ENCODE measurements around the gene FANCL. TPM values are rescaled to one million over a fixed set of nuclear protein-coding genes. Genes with fewer than 3 reads are reported as not detected.
"Not testable (repeated sequence)": the region's sequence is repeated elsewhere in the genome, so short reads cannot be mapped to it uniquely, and the experiment has no call there.

The FANCL gene
- total RNA-seq, 6 experiments from 2014 or later: 5.5 to 11.6 (median 7.6) TPM

DNA sequence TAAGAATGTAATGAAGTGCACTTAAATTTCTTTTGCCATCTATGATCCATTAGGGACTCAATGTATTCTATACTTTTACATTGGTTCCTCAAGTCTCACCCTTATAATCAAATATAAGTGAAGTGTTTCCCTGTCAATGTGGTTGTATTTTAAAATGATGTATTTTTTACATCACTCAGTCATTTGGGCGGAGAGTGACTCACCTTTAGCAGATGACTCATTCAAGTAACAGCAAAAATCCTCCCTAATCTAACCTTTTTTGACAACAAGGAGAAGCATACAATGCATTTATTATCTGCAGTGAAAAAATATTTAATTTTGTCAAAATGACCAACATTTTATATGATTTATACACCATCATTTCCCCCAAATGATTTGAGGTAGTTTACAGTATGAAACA lies 94.4 kb downstream of the FANCL start:
- H3K27me3 Mint-ChIP-seq (ENCODE audit: insufficient read depth): no peaks in the 10 kb centered on the region
- TF ChIP-seq, protein P1, sequence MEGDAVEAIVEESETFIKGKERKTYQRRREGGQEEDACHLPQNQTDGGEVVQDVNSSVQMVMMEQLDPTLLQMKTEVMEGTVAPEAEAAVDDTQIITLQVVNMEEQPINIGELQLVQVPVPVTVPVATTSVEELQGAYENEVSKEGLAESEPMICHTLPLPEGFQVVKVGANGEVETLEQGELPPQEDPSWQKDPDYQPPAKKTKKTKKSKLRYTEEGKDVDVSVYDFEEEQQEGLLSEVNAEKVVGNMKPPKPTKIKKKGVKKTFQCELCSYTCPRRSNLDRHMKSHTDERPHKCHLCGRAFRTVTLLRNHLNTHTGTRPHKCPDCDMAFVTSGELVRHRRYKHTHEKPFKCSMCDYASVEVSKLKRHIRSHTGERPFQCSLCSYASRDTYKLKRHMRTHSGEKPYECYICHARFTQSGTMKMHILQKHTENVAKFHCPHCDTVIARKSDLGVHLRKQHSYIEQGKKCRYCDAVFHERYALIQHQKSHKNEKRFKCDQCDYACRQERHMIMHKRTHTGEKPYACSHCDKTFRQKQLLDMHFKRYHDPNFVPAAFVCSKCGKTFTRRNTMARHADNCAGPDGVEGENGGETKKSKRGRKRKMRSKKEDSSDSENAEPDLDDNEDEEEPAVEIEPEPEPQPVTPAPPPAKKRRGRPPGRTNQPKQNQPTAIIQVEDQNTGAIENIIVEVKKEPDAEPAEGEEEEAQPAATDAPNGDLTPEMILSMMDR (IDR thresholded peaks at IDR 0.05): no peak
- no peaks in the 10 kb centered on the region for H3K9me3 Mint-ChIP-seq
- peaks cover 9% of the 10 kb centered on the region; the same call in 1 of the 2 replicates for H3K36me3 Mint-ChIP-seq (ENCODE audit: low read depth)
- H3K4me1 Mint-ChIP-seq (ENCODE audit: low read depth): peaks cover 10% of the 10 kb centered on the region
- no peak overlapping the region for H3K4me3 Mint-ChIP-seq
- DNase-seq: peak; percentile 12
- H3K27ac Mint-ChIP-seq: no peak overlapping the region

- not testable (repeated sequence) for H3K4me3 Mint-ChIP-seq; DNase-seq; H3K36me3 Mint-ChIP-seq (ENCODE audit: low read depth); H3K9me3 Mint-ChIP-seq; H3K27me3 Mint-ChIP-seq (ENCODE audit: insufficient read depth); H3K27ac Mint-ChIP-seq
- peaks cover 17% of the 10 kb centered on the region for H3K4me1 Mint-ChIP-seq (ENCODE audit: low read depth)
These were observed 95.4 kb downstream of the FANCL start for GRCh38 chr2:58145769-58146168.

GRCh38 chr2:58140508-58141072 lies 100.5 kb downstream of the FANCL start:
- DNase-seq: peak; percentile 55
- H3K36me3 Mint-ChIP-seq (ENCODE audit: low read depth): peaks cover 8% of the 10 kb centered on the region

GRCh38 chr2:58138396-58139030 lies 102.6 kb downstream of the FANCL start:
- H3K9me3 Mint-ChIP-seq: no peaks in the 10 kb centered on the region
- no peak for DNase-seq
- H3K4me3 Mint-ChIP-seq: 0 out of 2 replicates have a peak overlapping the region, but pooled peaks have one; percentile 5
- peaks cover 41% of the 10 kb centered on the region for H3K4me1 Mint-ChIP-seq (ENCODE audit: low read depth)
- TF ChIP-seq, protein P1 (IDR thresholded peaks at IDR 0.05): no peak
- H3K36me3 Mint-ChIP-seq (ENCODE audit: low read depth): peaks cover 8% of the 10 kb centered on the region
- H3K27me3 Mint-ChIP-seq (ENCODE audit: insufficient read depth): no peaks in the 10 kb centered on the region
- peak overlapping the region; percentile 27; the same call in 1 of the 2 replicates for H3K27ac Mint-ChIP-seq

More at GRCh38 chr2:58140508-58141072, 100.5 kb downstream of the FANCL start:
- Mint-ChIP-seq H3K9me3 (no peaks in the 10 kb centered on the region), H3K4me3 (no peak overlapping the region), H3K27me3 (ENCODE audit: insufficient read depth) (no peaks in the 10 kb centered on the region), H3K27ac (no peak overlapping the region; the same call in 1 of the 2 replicates), H3K4me1 (ENCODE audit: low read depth) (peaks cover 37% of the 10 kb centered on the region)
- TF ChIP-seq, protein P1 (IDR thresholded peaks at IDR 0.05): no peak

- TF ChIP-seq, protein P1 (IDR thresholded peaks at IDR 0.05): no peak
- no peaks in the 10 kb centered on the region for H3K27me3 Mint-ChIP-seq (ENCODE audit: insufficient read depth)
- 0 out of 2 replicates have a peak overlapping the region, but pooled peaks have one; percentile 27 for H3K27ac Mint-ChIP-seq
- no peaks in the 10 kb centered on the region for H3K9me3 Mint-ChIP-seq
- peaks cover 8% of the 10 kb centered on the region for H3K36me3 Mint-ChIP-seq (ENCODE audit: low read depth)
- no peak for DNase-seq
- H3K4me1 Mint-ChIP-seq (ENCODE audit: low read depth): peaks cover 44% of the 10 kb centered on the region
- no peak overlapping the region for H3K4me3 Mint-ChIP-seq
These were observed 103.3 kb downstream of the FANCL start for GRCh38 chr2:58137856-58138255.

GRCh38 chr2:58137221-58137620 lies 103.9 kb downstream of the FANCL start:
- no peaks in the 10 kb centered on the region for H3K9me3 Mint-ChIP-seq
- no peaks in the 10 kb centered on the region for H3K27me3 Mint-ChIP-seq (ENCODE audit: insufficient read depth)
- no peak overlapping the region for H3K4me3 Mint-ChIP-seq
- peaks cover 8% of the 10 kb centered on the region for H3K36me3 Mint-ChIP-seq (ENCODE audit: low read depth)
- no peak overlapping the region for H3K27ac Mint-ChIP-seq
- TF ChIP-seq, protein P1 (IDR thresholded peaks at IDR 0.05): no peak
- DNase-seq: peak; percentile 48
- peaks cover 44% of the 10 kb centered on the region for H3K4me1 Mint-ChIP-seq (ENCODE audit: low read depth)

Data from HFFc6 (cell line).